HG02678 (cell line): Measurements from ENCODE around the gene KIAA2012.

Experiments used
- ATAC-seq: cut with Tn5 transposase; IDR thresholded peaks from one replicate; pipeline ENCODE4 v1.9.1; 2021; ENCODE audit warnings: mild to moderate bottlenecking, moderate library complexity; ENCODE audit not compliant: unreplicated experiment

Gene KIAA2012

DNA sequence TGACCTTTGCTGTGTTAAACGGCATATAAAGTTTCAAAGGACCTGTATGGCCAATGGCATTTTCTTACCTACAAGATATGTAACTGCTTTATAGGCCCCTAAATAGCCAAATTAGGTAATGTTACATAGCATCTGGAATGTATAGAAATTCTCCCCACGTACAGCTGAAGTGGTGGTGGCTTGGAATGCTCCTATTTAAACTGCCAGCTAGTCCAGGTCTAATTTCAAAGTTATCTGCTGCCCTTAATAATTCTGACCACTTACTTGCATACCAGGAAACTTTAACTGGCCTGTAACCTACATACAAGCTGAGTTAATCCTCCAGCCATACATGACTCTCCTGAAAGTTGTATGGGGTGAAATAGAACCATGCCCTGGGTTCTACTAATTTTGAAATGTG is 1.3 kb downstream of the KIAA2012 start:
- ATAC-seq, result no peak

DNA sequence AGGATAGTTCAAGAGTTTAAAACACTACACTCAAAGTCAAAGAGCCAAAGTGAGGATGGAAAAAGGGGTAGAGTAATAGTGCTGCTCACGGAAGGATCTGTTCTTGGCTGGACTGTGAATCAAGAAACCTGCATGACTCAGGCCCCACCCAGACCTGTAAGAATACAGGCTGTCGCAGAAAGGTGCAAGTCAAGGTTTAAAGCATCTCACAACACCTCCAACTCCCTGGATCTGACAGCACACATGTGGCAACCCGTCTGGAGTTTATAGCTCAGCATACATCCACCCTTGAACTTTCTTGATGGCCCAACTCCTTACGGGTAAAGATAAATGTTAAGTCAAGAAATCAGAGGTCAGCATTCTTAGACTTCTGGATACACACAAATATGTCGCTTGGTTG is 6.3 kb downstream of the KIAA2012 start:
- ATAC-seq, result no peak

DNA sequence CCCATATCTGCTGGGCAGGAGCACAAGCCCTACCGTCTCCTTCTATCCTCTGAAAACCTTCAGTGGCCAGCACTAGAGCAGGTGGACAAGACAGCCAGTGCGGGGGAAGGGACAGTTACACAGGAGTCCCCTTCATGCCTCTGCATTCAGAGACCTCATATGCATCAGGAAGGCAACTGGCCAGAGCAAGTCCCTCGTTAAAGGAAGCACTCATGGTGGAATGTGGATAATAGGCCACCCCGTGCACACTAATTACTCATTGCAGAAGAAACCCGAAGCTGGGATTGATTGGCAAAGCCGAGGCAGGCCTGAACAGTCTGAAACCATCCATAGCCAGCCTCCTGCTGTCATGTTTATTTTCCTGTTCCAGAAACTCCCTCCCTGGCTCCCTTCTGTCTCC is 11.2 kb downstream of the KIAA2012 start:
- no peak for ATAC-seq

DNA sequence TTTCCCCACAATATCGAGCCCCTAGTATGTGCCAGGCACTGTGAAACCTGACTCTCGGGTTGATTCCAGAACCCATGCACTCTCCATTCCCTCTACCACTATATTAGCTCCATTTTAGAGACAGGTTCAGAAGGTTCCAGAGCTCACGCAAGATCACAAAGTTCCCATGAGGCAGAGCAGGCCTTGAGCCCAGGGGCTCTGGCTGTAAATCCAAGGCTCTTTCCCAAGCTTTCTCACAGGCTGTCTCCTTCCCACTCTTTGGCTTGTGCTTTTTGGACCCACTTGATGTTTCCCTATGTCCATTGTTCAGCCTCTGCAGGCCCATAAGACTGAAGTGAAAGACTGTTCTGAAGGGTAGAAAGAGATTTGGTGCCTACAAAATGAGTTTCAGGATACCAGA is 15.7 kb downstream of the KIAA2012 start:
- ATAC-seq, result no peak

DNA sequence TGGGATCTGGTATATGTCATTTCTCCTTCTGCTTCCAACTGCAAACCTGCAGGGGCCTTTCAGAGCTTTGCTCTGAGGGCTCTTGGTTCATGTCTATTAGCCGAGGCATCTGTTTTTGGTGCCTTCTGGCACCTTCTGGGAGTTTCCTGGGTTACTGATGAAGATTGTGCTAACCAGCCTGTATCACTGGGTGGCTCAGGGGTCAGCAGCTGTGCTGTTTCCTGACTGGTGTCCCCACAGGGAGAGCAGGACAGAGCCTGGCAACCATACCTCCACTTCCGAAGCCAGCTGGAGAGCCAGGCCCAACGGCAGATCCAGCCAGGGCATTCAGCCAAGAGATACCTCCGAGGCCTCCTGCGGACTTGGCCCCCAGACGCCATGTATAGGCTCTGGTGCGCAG is 17.5 kb downstream of the KIAA2012 start:
- ATAC-seq, result no peak

DNA sequence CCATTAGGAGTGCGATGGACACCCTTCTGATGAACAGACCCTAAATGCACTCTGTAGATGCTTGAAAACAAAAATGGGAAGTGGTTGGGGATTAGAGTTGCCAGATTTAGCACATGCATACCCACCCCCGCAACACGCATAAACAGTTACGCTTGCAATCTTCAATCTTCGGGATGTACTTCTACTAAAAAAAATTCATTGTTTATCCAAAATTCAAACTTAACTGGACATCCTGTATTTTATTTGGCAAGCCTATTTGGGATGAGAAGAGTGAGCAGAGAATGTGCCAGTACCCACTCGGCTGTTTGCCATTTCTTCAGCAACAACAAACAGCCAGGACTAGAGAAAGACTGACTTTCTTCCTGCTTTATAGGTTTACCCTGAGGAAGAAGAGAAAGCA is 18.4 kb downstream of the KIAA2012 start:
- ATAC-seq, result no peak

DNA sequence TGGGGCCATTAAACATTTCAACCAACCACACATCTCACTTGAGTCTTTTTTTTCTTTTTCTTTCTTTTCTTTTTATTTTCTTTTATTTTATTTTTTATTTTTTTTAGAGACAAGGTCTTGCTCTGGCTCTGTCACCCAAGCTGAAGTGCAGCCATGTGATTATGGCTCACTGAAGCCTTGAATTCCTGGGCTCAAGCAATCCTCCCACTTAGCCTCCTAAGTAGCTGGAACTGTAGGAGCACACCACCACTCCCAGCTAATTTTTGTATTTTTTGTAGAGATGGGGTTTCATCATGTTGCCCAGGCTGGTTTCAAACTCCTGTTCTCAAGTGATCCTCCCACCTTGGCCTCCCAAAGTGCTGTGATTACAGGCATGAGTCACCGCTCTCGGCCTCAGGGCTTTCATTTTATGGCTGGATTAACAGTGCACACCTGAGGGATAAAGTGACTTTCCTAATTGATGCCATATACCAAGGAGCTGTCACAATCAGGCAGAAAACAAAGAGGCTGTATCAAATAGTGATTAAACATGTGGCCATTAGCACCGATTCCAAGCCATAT is 21.5 kb downstream of the KIAA2012 start:
- no peak for ATAC-seq

DNA sequence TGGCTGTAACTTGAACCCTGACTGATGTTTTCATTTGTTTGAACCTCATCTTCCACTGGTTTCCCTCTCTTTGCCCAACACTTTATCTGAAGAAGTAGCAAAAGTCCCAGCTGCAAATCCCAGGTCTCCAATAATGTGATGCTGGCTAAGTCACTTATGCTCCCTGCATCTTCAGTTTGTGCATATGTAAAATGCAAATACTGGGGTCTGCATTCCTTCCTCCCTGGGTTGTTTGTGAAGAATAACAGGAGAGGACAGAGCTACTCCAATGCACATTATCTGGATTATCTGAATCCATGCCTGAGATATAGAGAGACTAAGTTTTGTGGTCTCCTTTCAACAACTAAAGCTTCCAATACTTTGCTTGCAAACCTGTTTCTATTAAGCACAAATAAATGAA is 22.2 kb downstream of the KIAA2012 start:
- no peak for ATAC-seq

DNA sequence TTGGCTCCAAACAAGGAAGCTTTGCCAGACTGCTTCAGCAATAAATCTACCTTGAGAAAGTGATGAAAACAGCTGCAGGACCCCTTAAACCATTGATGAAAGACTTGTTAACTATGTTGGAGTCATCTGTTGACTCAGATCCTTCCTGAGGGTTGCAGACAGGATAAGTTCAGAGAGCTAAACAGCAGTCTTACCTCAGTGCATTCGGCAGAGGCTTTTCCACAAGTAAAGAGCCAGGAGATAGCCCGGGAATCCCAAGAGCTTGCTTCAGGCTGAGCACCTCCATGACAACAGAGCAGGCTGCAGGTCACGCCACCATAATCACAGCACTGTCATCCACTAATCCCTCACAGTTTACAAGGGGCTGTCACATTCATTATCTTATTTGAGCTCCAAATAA is 23.7 kb downstream of the KIAA2012 start:
- no peak for ATAC-seq

DNA sequence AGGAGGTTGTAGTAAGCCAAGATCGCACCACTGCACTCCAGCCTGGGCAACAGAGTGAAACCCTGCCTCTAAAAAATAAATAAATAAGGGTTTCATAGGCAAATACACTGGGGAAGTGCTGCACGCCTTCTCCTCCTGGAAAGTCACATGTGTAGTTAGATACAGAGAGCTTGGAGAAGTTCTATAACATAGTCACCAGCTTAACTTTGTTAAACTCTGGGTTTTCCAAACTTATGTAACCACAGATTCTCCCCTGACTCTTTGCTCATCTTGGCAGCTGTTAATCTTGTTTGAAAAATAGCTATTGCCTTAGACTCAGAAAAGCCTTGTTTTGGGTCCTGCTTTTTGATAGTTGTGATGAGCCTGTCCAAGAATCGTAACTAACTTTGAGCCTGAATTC is 25.2 kb downstream of the KIAA2012 start:
- no peak for ATAC-seq

DNA sequence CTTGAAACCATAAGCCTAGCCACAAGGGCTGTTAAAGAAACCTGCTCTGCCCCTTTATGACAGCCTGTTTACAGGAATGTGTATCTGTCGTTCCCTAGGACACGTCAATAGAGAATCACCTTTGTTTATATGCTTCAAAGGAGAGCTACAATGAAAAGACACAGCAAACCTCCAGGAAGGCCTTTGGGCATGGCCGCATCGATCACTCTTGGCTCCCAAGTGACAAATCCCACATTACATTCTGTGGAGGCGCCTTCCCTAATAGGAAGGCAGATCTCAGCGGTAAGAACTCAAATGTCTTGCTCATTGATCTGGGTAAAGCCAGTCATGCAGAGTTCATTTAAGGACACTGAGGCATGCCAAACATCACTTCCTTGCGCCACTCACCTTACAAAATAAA is 26.5 kb downstream of the KIAA2012 start:
- ATAC-seq, result no peak

DNA sequence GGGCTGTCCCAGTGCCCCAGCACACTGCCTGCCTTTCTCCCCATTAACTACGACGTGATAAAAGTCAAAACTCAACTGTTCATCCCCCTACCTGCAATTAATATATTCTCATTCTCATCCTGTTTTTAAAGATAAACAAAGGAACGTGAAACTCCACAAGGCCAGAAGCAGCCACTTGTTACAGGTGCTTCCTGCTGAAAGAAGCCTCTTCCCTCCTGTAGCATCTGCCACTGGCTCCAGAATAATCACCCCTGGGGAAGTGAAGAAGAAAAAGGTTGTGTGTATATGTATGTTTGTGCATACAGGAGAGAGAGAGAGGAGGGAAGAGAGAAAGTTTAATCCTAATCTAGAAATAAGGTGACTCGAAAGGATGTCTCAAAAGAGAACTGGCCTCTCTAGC is 27.1 kb downstream of the KIAA2012 start:
- no peak for ATAC-seq

DNA sequence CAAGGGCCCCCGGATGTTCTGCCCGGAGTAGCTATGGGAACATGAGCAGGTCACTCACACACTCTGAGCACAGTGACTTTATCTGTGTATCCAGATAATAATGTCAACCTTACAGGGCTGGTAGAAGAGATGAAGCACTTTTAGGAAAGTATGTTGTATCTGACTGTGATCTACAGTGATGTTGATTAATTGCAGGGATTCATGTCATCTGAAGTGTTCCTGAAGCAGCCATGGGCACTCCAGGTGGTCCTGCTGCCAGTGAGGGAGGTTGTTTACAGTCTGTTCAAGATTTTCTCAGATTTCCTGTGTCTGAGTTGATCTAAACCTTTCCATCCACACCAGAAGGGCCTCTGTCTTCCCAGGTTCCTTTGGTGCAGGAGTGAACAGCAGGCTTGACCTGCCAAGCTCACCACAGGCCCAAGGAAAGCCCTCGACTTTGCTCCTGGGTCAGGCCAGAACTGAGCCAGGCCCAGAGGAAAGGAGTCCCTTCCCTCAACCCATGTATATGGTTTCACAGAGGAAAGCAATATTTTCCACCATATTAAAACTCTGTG is 28.0 kb downstream of the KIAA2012 start:
- no peak for ATAC-seq

DNA sequence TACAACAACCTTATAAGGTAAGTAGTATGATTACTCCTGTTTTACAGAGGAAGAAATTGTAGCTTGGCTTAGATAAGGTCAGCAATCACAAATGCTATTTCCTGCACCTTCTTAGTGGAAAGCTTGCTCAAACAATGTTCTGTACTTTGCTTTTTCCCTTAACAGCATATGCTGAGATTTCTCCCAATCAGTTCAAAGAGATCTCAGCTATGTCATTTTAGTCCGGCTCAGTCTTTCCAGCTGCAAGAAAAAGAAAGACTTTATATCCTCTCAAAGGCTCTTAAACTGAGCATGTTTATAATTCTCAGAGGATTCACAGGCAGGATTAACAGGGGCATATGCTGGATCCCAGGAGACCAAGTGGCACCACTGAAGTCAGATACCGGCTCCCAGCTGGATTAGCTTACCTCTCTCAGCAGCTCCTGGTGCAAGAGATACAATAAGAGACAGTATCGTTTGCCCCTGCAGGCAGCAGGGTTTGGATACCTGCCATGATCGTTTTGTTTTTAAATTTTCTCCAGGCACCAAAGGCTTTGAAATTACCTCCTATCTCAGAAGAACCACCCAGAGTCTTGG is 29.5 kb downstream of the KIAA2012 start:
- no peak for ATAC-seq

DNA sequence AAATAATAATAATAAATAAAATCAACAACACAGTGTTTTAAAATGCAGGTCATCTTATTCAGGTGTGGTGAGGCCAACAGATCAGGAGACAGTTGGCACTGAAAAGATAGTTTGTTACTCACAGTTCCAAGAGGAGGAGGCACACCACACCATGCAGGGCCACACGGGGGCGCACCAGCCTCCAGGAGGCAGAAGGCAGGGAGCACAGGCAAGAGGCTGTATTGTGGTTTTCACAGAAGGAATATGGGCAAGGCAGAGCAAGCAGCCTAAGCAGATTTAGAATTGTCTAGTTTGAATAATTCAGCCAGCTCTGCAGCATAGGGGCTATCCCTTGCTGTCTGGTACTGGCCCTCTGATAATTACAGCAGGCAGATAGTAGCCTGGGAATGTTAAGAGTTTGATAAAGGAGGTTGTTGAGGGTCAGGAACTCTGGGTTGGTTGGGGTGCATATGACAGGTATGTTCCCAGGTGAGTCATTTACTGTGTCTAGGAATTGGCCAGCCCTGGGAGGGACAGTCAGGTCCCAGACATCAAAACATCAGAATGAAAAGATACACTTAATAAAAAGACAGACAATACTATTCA is 31.3 kb downstream of the KIAA2012 start:
- no peak for ATAC-seq

DNA sequence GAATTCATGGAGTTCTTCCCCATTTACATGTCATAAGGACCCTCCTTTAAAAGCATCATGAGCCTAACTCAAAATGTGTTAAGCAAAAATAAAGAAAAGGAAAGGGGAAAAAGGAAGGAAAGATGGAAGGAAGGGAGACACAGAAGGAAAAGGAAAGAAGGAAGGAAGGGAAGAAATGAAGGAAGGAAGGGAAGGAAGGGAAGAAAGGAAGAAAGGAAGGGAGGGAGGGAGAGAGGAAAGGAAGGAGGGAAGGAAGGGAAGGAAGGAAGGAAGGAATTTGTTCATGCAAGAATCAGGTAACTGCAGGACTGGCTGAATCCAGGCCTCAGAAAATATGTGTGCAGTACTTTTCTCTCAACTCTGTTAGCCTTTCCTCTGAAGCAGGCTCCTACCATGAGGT is 32.0 kb downstream of the KIAA2012 start:
- ATAC-seq, result no peak

DNA sequence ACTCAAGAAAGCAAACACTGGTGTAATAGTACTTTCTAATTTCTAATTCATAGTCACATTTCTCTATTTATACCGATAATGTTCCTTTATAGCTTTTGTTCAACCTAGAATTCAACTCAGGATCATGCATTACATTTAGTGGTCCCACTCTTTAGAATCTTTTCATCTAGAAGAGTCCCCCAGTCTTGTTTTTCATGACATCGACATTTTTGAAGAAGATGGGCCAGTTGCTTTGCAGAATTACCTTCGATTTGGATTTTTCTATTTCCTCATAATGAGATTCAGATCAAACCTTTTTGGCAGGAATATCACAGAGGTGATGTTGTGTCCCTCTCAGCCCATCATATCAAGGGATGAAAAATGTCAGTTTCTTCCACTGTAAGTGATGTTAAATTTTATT is 35.3 kb downstream of the KIAA2012 start:
- no peak for ATAC-seq

DNA sequence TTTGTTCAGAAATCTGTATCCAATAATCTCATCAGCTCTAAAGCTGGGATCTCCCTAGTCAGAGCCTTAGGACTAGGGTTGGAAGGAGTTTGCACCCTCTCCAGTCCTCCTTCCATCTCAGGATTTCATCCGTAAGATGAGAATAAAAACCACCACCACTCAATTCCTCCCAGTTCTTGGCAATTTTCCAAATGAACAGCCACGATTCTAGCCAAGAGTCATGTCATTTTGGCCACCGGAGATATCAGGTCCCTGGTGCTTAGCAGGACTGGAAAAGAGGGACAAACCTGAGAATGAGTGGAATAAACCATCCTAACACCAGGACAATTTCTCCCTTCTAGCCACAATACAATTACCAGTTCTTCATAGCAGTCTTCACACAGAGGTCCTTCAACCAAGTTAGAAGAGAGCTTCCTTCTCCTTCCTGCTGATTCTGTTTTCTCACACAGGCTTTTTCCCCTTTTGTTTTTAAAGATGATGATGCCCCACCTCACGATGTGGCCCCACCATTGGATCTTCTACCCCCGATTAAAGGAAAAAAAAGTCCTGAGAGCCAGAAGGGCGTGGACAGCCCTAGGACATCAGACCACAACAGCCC is 36.2 kb downstream of the KIAA2012 start:
- ATAC-seq, result no peak

DNA sequence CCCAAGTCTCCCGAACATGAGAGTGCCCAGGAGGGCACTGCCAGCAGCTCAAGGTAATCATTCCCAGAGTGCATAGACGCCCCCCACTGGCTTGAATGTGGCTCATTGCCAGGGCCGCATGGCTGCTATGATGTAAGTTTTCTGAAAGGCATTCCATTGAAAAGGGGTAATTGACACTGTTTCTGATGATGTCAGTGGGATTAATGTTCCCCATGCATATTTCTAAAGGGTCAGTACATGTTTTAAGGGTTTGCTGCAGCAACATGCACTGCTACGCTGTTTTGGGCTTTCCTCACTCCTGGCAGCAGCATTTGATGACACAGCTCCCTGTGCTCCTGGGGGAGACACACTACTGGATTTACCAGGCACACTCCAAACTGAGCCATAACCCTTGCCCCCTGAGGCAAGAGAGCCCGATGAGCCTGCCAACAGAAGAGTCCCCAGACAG is 36.7 kb downstream of the KIAA2012 start:
- ATAC-seq, result no peak

DNA sequence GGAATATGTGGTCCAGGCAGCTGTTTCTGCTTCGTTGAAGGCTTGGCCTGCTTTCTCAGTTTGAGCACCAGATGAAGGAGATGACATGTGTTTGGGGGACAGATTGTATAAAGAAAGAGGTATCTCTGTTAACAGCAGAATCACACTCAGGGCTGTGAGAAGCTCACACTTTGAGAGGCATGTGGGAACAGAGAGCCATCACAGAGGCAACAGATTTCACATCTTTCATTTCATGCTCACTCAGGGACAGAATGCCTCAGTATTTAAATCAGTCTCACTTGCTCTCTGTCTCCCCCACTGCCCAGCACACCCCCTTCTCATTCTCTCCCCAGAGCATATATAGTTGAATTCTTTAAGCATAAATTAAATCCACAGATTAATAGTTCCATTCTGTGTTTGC is 37.4 kb downstream of the KIAA2012 start:
- no peak for ATAC-seq

DNA sequence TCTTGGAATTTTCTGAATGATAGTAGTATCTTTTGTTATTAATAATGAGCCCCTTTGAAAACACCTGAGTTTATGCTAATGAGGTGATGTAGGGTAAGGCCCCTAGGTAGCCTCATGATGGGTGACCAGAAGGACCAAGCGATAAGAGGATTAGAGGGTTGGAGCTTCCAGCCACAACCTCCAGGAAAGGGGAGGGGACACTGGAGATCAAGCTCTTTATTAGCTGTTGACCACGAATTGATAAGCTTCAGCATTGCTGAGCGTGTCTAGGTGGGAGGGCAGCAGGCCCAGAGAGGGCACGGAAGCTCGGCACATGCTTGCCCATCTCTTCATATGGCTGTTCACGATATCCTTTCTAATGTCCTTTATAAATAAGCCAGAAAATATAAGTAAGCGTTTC is 39.0 kb downstream of the KIAA2012 start:
- no peak for ATAC-seq

DNA sequence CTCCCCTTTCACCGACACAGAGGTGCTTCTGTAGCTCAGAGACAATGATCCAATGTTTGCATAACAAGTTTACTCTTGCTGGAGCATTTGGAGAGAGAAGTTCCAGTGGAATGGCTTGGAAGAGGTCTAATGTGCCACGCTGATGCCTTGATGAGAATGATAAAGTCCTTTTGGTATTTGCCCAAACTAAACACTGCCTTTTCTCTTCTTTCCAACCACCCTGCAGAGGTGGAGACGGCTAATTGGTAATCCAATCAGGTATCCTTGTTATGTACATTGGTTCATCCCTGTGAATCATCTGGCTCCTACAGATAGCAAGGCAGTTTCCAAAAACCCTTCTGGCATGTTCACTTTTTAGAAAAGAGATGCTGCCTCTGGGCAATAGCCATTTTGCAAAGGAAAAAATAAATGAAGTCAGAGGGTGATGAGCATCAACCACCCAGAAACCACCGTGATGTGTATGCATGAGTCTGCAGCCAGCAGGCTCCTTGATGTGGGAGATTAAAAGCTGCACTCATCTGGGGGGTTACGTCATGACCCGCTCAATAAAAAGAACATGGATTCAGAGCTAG is 40.6 kb downstream of the KIAA2012 start:
- no peak for ATAC-seq
